GM23248 (cell line): ENCODE data around the gene M6PR. TPM values are rescaled to one million over a fixed set of nuclear protein-coding genes. Genes with fewer than 3 reads are reported as not detected.

Source experiments
- DNase-seq: peaks from one replicate; pipeline ENCODE4 v3.0.0-alpha.2; 2015
- H2AFZ ChIP-seq: fragments of 200-600 bp; sonication (generic); 2 replicates; pipeline ENCODE4 v1.6.1; 2016; ENCODE audit warnings: antibody characterized with exemption
- H3F3A ChIP-seq: fragments of 200-600 bp; sonication (generic); 2 replicates; pipeline ENCODE4 v1.6.1; 2016; ENCODE audit warnings: mild to moderate bottlenecking, antibody characterized with exemption, mixed run types; ENCODE audit not compliant: insufficient read depth
- H3K27ac ChIP-seq: fragments of 200-600 bp; sonication (generic); 2 replicates; pipeline ENCODE4 v1.5.1; 2016; ENCODE audit warnings: mild to moderate bottlenecking
- H3K27me3 ChIP-seq: fragments of 200-600 bp; sonication (generic); replicated peaks from 2 replicates; pipeline ENCODE4 v1.6.1; 2016; ENCODE audit warnings: mild to moderate bottlenecking; ENCODE audit not compliant: insufficient read depth
- H3K36me3 ChIP-seq: fragments of 200-600 bp; sonication (generic); 2 replicates; pipeline ENCODE4 v1.6.1; 2016; ENCODE audit warnings: low read depth, mild to moderate bottlenecking
- H3K4me1 ChIP-seq: fragments of 200-600 bp; sonication (generic); 2 replicates; pipeline ENCODE4 v1.6.1; 2016; ENCODE audit warnings: mild to moderate bottlenecking; ENCODE audit not compliant: insufficient read depth
- H3K4me2 ChIP-seq: fragments of 200-600 bp; sonication (generic); one replicate; pipeline ENCODE4 v1.6.1; 2016; ENCODE audit warnings: mild to moderate bottlenecking; ENCODE audit not compliant: unreplicated experiment
- H3K4me3 ChIP-seq: fragments of 200-600 bp; sonication (generic); 2 replicates; pipeline ENCODE4 v1.5.1; 2016; ENCODE audit warnings: mild to moderate bottlenecking
- H3K79me2 ChIP-seq: fragments of 200-600 bp; sonication (generic); 2 replicates; pipeline ENCODE4 v1.6.1; 2016; ENCODE audit warnings: mild to moderate bottlenecking; ENCODE audit not compliant: insufficient read depth
- H3K9ac ChIP-seq: fragments of 200-600 bp; sonication (generic); 2 replicates; pipeline ENCODE4 v1.6.1; 2016; ENCODE audit warnings: mild to moderate bottlenecking
- H3K9me2 ChIP-seq: fragments of 200-600 bp; sonication (generic); 2 replicates; pipeline ENCODE4 v1.6.1; 2016; ENCODE audit warnings: mixed run types, mild to moderate bottlenecking, moderate library complexity; ENCODE audit not compliant: insufficient read depth
- H3K9me3 ChIP-seq: fragments of 200-600 bp; sonication (generic); one replicate; pipeline ENCODE4 v1.6.1; 2017; ENCODE audit warnings: low read depth
- H4K20me1 ChIP-seq: fragments of 200-600 bp; sonication (generic); 2 replicates; pipeline ENCODE4 v1.6.0; 2016; ENCODE audit not compliant: insufficient read depth
- EZH2 ChIP-seq: fragments of 200-600 bp; sonication (generic); IDR thresholded peaks from 2 replicates; pipeline ENCODE4 v1.6.1; 2018; ENCODE audit warnings: antibody characterized with exemption, mild to moderate bottlenecking; ENCODE audit not compliant: insufficient read depth, poor library complexity, severe bottlenecking
- EZH2phosphoT487 ChIP-seq: fragments of 200-600 bp; sonication (generic); IDR thresholded peaks from 2 replicates; pipeline ENCODE4 v1.6.1; 2018; ENCODE audit warnings: antibody characterized with exemption, moderate library complexity, mild to moderate bottlenecking, low read depth; ENCODE audit not compliant: insufficient read depth
- WGBS, 2 experiments: methylation state at CpG; one replicate each; pipeline ENCODE4 v1.1.6; 2015 to 2017; ENCODE audit warnings: low lambda C conversion rate in 2 of 2, low coverage in 1 of 2; ENCODE audit errors: missing lambda C conversion rate in 2 of 2; 5-methylcytosine and 5-hydroxymethylcytosine counted together
- in situ Hi-C: fragments of 300-500 bp; cut with MboI; formaldehyde crosslinking; loops from 2 replicates; pipeline ENCODE4 v1.15.0; 2020
- polyA plus RNA-seq: library from polyadenylated mRNA; unstranded; fragments of >200 nt; fragmentation: Nextera tagmentation; extraction: Ambion mirVana; gene quantifications from 2 replicates; pipeline ENCODE4 v1.2.1, GENCODE V29; 2016
- total RNA-seq: library from RNA; depleted of rRNA; stranded (reverse); fragments of >200 nt; shearing (Covaris generic); gene quantifications from 2 replicates; pipeline ENCODE4 v1.2.3, GENCODE V29; 2014; rRNA removed

Gene M6PR
- total and polyA plus RNA-seq, 2 experiments from 2014 or later, result 84.8 to 90.0 TPM

DNA sequence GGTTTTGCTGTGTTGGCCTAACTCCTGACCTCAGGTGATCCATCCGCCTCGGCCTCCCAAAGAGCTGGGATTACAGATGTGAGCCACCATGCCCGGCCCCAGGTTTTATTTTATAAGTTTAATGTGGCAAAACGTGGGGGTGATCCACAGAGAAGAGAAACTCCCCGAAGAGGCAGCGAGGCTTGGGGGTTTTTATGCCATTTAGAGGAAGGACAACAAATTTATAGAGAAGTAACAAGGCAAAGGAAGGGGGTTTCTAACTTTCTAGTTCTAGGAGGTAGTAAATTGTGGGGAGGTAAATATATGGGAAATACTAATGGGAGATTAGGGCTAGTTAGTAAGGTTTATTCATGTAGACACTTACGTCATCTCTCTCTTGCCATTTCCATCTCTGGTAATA is 52.4 kb downstream of the M6PR start:
- no peak for TF ChIP-seq EZH2phosphoT487
- no peak for TF ChIP-seq EZH2

GRCh38 chr12:8894986-8895385 is 54.5 kb downstream of the M6PR start:
- WGBS, 2 experiments, result 21 to 30% methylated on average over 1 of the region's 1 CpG
- Histone ChIP-seq H3K4me2 (no peak overlapping the region), H3K9me3 (no peaks in the 10 kb centered on the region), H4K20me1 (no peaks in the 10 kb centered on the region), H2AFZ (no peak overlapping the region), H3F3A (no peaks in the 10 kb centered on the region), H3K9ac (no peak overlapping the region), H3K4me3 (no peak overlapping the region), H3K27ac (no peak overlapping the region), H3K9me2 (no peaks in the 10 kb centered on the region), H3K79me2 (no peaks in the 10 kb centered on the region), H3K4me1 (no peaks in the 10 kb centered on the region), H3K36me3 (no peaks in the 10 kb centered on the region), H3K27me3 (no peaks in the 10 kb centered on the region)
- in situ Hi-C loops, result no loop called here
- TF ChIP-seq EZH2 (no peak), EZH2phosphoT487 (no peak)
- no peak for DNase-seq

More for the DNA sequence above, 52.4 kb downstream of the M6PR start:
- DNase-seq, result no peak
- Histone ChIP-seq H3K9me2 (no peaks in the 10 kb centered on the region), H4K20me1 (no peaks in the 10 kb centered on the region), H3K79me2 (no peaks in the 10 kb centered on the region), H3K27me3 (no peaks in the 10 kb centered on the region), H2AFZ (no peak overlapping the region), H3K9ac (no peak overlapping the region), H3F3A (no peaks in the 10 kb centered on the region), H3K4me2 (no peak overlapping the region), H3K9me3 (no peaks in the 10 kb centered on the region), H3K4me1 (no peaks in the 10 kb centered on the region), H3K4me3 (no peak overlapping the region), H3K36me3 (no peaks in the 10 kb centered on the region), H3K27ac (no peak overlapping the region)
- 67 to 71% methylated on average over 7 of the region's 7 CpGs for WGBS, 2 experiments
- in situ Hi-C loops, result no loop called here

DNA sequence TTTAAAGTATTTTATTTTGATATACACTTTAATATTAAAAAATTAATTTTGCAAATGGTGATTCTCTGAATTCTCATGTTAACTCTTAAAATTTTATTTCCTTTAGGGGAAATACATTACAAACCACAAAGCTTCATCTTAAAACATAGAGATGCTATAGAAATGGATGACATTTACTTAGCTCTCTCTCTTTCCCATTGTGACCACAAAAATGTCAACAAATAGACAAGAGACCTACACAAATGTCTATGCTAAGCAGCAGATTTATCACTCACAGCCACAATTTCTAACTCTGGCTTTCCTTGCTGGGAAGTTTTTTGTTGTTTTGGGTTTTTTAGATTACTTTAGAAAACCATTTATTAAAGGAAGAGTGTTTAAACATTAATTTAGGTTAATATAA is 55.1 kb downstream of the M6PR start:
- no peak overlapping the region for H3K27ac ChIP-seq
- H3K4me2 ChIP-seq, result no peak overlapping the region
- no peaks in the 10 kb centered on the region for H3K4me1 ChIP-seq
- no peaks in the 10 kb centered on the region for H3K9me2 ChIP-seq
- H3K36me3 ChIP-seq, result no peaks in the 10 kb centered on the region
- no peak for TF ChIP-seq EZH2phosphoT487
- no peak for TF ChIP-seq EZH2
- in situ Hi-C loops, result no loop called here
- no peaks in the 10 kb centered on the region for H3F3A ChIP-seq
- no peaks in the 10 kb centered on the region for H3K79me2 ChIP-seq
- H3K27me3 ChIP-seq, result no peaks in the 10 kb centered on the region
- H4K20me1 ChIP-seq, result no peaks in the 10 kb centered on the region
- no peak overlapping the region for H2AFZ ChIP-seq
- no peak overlapping the region for H3K4me3 ChIP-seq
- DNase-seq, result no peak
- no peak overlapping the region for H3K9ac ChIP-seq
- H3K9me3 ChIP-seq, result no peaks in the 10 kb centered on the region

- Histone ChIP-seq H3K27ac (no peak overlapping the region), H3K4me1 (no peaks in the 10 kb centered on the region), H3K9me2 (no peaks in the 10 kb centered on the region), H3K4me3 (no peak overlapping the region), H3K9ac (no peak overlapping the region), H3K4me2 (no peak overlapping the region), H3F3A (no peaks in the 10 kb centered on the region), H3K9me3 (no peaks in the 10 kb centered on the region), H4K20me1 (no peaks in the 10 kb centered on the region), H3K36me3 (no peaks in the 10 kb centered on the region), H3K27me3 (no peaks in the 10 kb centered on the region), H2AFZ (no peak overlapping the region), H3K79me2 (no peaks in the 10 kb centered on the region)
- TF ChIP-seq EZH2 (no peak), EZH2phosphoT487 (no peak)
- 96 to 98% methylated on average over 3 of the region's 3 CpGs for WGBS, 2 experiments
- in situ Hi-C loops, result no loop called here
- no peak for DNase-seq
Measured at GRCh38 chr12:8891976-8892375, 57.5 kb downstream of the M6PR start.

Other genes with a start within 250 kb of the M6PR start
- gene A2ML1, start 127.0 kb downstream of the M6PR start, total RNA-seq, result not detected in 2 replicates
- gene A2ML1, start 127.0 kb downstream of the M6PR start, polyA plus RNA-seq, result not detected in 2 replicates
- gene PHC1, start 35.1 kb downstream of the M6PR start, total RNA-seq, result 15.4 and 16.1 TPM in 2 replicates
- gene PHC1, start 35.1 kb downstream of the M6PR start, polyA plus RNA-seq, result 4.6 and 6.4 TPM in 2 replicates
- gene KLRG1, start 39.9 kb upstream of the M6PR start, total RNA-seq, result not detected in 2 replicates
- gene KLRG1, start 39.9 kb upstream of the M6PR start, polyA plus RNA-seq, result 1.1 TPM in 1 of 2 replicates, not detected in the other
- gene A2M, start 166.3 kb upstream of the M6PR start, total RNA-seq, result 34.9 and 60.6 TPM in 2 replicates
- 40.1 and 43.2 TPM in 2 replicates for gene A2M, start 166.3 kb upstream of the M6PR start, polyA plus RNA-seq